CD4-positive, alpha-beta memory T cell (primary cell): ENCODE data around the gene EIF4E3. TPM values are rescaled to one million over a fixed set of nuclear protein-coding genes. Genes with fewer than 3 reads are reported as not detected.
A peak's percentile ranks its signal among the peaks of the same experiment; 100 is the strongest.

Experiments used
- CTCF ChIA-PET: fragments of 350-600 bp; sonication (Branson Sonifier 250); formaldehyde crosslinking; loops from one replicate; lab custom pipeline; 2021; ENCODE audit warnings: inconsistent platforms; ENCODE audit not compliant: partially characterized antibody; lab: Charles Lee
- POLR2A ChIA-PET: fragments of 350-600 bp; sonication (Branson Sonifier 250); formaldehyde crosslinking; loops from one replicate; lab custom pipeline; 2021; ENCODE audit not compliant: partially characterized antibody; lab: Charles Lee
- DNase-seq, 5 donors: peaks; one replicate each; pipeline versions ENCODE4 v3.0.0 to v3.0.0-alpha.2; 2020 to 2022; ENCODE audit warnings: mixed read lengths in 1 of 5
- H3K27ac ChIP-seq: one replicate; pipeline ENCODE4 v1.7.0; 2013; ENCODE audit warnings: low read depth, low read length
- H3K27me3 ChIP-seq: 2 replicates; pipeline ENCODE4 v1.7.0; 2013; ENCODE audit warnings: mild to moderate bottlenecking, low read length, moderate library complexity; ENCODE audit not compliant: insufficient read depth
- H3K36me3 ChIP-seq: 2 replicates; pipeline ENCODE4 v1.7.0; 2013; ENCODE audit warnings: mild to moderate bottlenecking, low read length, moderate library complexity; ENCODE audit not compliant: insufficient read depth
- H3K4me1 ChIP-seq: 2 replicates; pipeline ENCODE4 v1.7.0; 2013; ENCODE audit warnings: mild to moderate bottlenecking, low read length, moderate library complexity; ENCODE audit not compliant: insufficient read depth
- H3K4me3 ChIP-seq, 2 donors: one replicate each; pipeline ENCODE4 v1.7.0; 2013; ENCODE audit warnings: low read length in 2 of 2, mild to moderate bottlenecking in 1 of 2
- H3K9me3 ChIP-seq, 2 donors: one replicate each; pipeline ENCODE4 v1.7.0; 2013; ENCODE audit warnings: low read length in 2 of 2, control low read depth in 1 of 2; ENCODE audit not compliant: control insufficient read depth in 1 of 2
- H3K27ac Mint-ChIP-seq, 7 donors: one replicate each; pipeline ENCODE4 v1.8.0; 2020 to 2021; ENCODE audit warnings: mixed read lengths in 7 of 7, mild to moderate bottlenecking in 6 of 7, inconsistent platforms in 3 of 7, moderate library complexity in 3 of 7
- H3K27me3 Mint-ChIP-seq, 2 donors: one replicate each; pipeline ENCODE4 v1.8.0; 2020 to 2021; ENCODE audit warnings: mixed read lengths in 2 of 2
- H3K36me3 Mint-ChIP-seq, 2 donors: one replicate each; pipeline ENCODE4 v1.8.0; 2020 to 2021; ENCODE audit warnings: mixed read lengths in 2 of 2, inconsistent platforms in 1 of 2, mild to moderate bottlenecking in 1 of 2
- H3K4me1 Mint-ChIP-seq, 4 donors: one replicate each; pipeline ENCODE4 v1.8.0; 2020 to 2021; ENCODE audit warnings: mixed read lengths in 4 of 4, mild to moderate bottlenecking in 1 of 4
- H3K4me3 Mint-ChIP-seq, 8 donors: one replicate each; pipeline ENCODE4 v1.8.0; 2020 to 2021; ENCODE audit warnings: mixed read lengths in 8 of 8, mild to moderate bottlenecking in 7 of 8, moderate library complexity in 6 of 8, inconsistent platforms in 3 of 8
- H3K9me3 Mint-ChIP-seq, 8 donors: one replicate each; pipeline ENCODE4 v1.8.0; 2020 to 2021; ENCODE audit warnings: mixed read lengths in 8 of 8, mild to moderate bottlenecking in 5 of 8, inconsistent platforms in 3 of 8, moderate library complexity in 1 of 8
- intact Hi-C: fragments of 100-400 bp; cut with micrococcal nuclease; formaldehyde crosslinking; loops from one replicate; pipeline ENCODE4 v1.15.1; 2023
- polyA plus RNA-seq, 2 donors: library from polyadenylated mRNA; unstranded; fragments of 300-500 nt; fragmentation: Illumina TruSeq; gene quantifications; one replicate each; pipeline ENCODE4 v1.2.3, GENCODE V29; 2021
- total RNA-seq, 2 experiments: library from RNA; stranded (reverse); gene quantifications; one replicate each; pipeline ENCODE4 v1.2.3, GENCODE V29; 2021

The EIF4E3 gene
- total and polyA plus RNA-seq, 4 experiments from 2014 or later = 40.7 to 58.7 (median 53.3) TPM

DNA sequence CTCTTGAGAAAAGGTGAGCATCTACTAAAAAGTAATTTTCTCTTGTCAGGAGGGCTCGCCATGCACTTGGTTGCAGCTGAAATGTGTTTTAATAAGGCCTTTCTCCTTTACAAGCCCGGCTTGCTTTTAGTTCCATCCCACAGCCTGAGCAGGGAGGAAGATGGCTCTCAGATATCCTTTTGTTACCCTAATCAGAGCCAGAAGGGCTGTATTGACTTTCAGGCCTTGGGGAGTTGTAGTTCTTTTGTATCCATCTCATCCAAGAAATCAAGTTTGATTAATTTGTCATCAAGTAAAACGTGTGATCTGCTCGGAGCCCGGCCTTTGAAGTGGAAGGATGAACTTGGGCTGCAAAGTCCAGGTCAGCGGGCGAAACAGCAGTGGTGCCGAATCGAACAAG, 52.9 kb downstream of the EIF4E3 start:
- Mint-ChIP-seq H3K9me3 (peaks cover 0 to 4% (median 0%) of the 10 kb centered on the region in 8 donors), H3K27ac (no peak overlapping the region), H3K36me3 (peaks cover 28 to 49% of the 10 kb centered on the region in 2 donors), H3K4me3 (no peak overlapping the region), H3K4me1 (peaks cover 0 to 6% (median 3%) of the 10 kb centered on the region in 4 donors), H3K27me3 (no peaks in the 10 kb centered on the region)
- Histone ChIP-seq H3K9me3 (no peaks in the 10 kb centered on the region), H3K36me3 (peaks cover 4% of the 10 kb centered on the region), H3K4me1 (no peaks in the 10 kb centered on the region), H3K4me3 (no peak overlapping the region), H3K27me3 (no peaks in the 10 kb centered on the region), H3K27ac (no peak overlapping the region)
- POLR2A ChIA-PET = no interaction called here
- CTCF ChIA-PET = no interaction called here
- DNase-seq = no peak
- intact Hi-C loops = no loop called here

DNA sequence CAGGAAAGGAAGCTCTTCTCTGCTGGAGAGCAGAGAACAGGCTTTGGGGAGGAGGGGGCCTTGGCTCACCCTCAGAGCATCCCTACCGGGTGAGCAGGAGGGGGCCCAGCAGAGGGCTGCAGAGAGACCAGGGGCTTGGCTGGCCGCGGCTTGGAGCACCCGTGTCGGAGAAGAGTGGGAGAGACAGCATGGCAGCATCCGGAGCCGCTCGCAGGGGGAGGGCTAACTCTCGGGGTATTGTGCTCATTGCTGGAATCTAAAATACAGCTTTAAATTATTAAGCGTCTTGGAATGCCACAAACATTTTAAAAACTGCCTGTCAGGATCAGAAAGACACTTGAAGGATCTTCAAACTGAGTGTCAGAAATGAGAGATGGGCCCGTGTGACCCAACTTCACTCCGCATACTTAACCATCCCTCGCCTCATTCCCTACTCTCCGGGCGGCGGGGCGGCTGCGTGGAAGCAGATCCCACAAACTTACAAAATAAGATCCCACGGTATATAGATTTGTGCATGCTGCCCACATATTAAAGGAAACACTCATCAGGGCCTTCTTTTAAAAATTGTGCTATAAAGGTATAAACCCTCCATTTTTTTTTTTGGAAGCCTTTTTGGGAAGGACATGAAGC, 53.9 kb downstream of the EIF4E3 start:
- intact Hi-C loops = no loop called here
- no peak overlapping the region for H3K27ac ChIP-seq
- H3K4me3 ChIP-seq = no peak overlapping the region
- Mint-ChIP-seq H3K36me3 (peaks cover 31 to 47% of the 10 kb centered on the region in 2 donors), H3K27me3 (no peaks in the 10 kb centered on the region), H3K27ac (no peak overlapping the region), H3K9me3 (peaks cover 0 to 11% (median under 1%) of the 10 kb centered on the region in 8 donors), H3K4me3 (no peak overlapping the region), H3K4me1 (peaks cover 0 to 10% (median 3%) of the 10 kb centered on the region in 4 donors)
- no peaks in the 10 kb centered on the region for H3K4me1 ChIP-seq
- no peaks in the 10 kb centered on the region for H3K27me3 ChIP-seq
- ChIA-PET CTCF (no interaction called here), POLR2A (no interaction called here)
- no peak for DNase-seq
- peaks cover 4% of the 10 kb centered on the region for H3K36me3 ChIP-seq
- H3K9me3 ChIP-seq = no peaks in the 10 kb centered on the region

DNA sequence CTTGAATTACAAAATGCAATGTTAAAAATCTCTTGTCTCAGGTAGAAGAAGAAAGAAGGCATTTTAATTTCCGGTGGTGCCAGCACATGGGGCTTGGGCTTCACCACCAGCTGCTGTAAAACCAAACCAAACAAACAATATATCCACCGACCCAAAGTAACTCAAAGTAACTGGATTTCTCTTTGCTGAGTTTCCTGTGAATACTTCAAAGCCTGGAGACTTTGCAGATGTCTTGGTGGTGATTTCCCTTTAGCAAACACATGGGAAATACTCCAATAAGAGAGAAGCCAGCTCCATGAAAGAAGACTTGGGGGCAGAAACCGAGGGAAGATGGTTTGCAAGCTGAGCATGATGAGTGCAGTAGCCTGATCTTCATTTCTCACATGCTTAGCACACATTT, 62.6 kb downstream of the EIF4E3 start:
- H3K27me3 ChIP-seq = no peaks in the 10 kb centered on the region
- H3K9me3 Mint-ChIP-seq = peaks cover 0 to 20% (median 10%) of the 10 kb centered on the region in 8 donors
- peaks cover 50 to 54% of the 10 kb centered on the region in 2 donors for H3K36me3 Mint-ChIP-seq
- H3K4me3 ChIP-seq = no peak overlapping the region
- no peaks in the 10 kb centered on the region for H3K36me3 ChIP-seq
- H3K9me3 ChIP-seq = no peaks in the 10 kb centered on the region
- intact Hi-C loops = no loop called here
- peak overlapping the region in 5 of 7 donors; percentile 3 to 64 (median 13) for H3K27ac Mint-ChIP-seq
- H3K27me3 Mint-ChIP-seq = no peaks in the 10 kb centered on the region
- H3K27ac ChIP-seq = no peak overlapping the region
- ChIA-PET POLR2A (no interaction called here), CTCF (interaction anchor here (0.9 kb wide), 1 partner anchor 49 kb away, joined by 3 read pairs; no protein-coding TSS in a partner anchor)
- peak in 1 of 5 donors; percentile 19 for DNase-seq
- peak overlapping the region in 2 of 8 donors; percentile 8 to 31 for H3K4me3 Mint-ChIP-seq
- H3K4me1 Mint-ChIP-seq = peaks cover 8 to 38% (median 17%) of the 10 kb centered on the region in 4 donors
- peaks cover 8% of the 10 kb centered on the region for H3K4me1 ChIP-seq

DNA sequence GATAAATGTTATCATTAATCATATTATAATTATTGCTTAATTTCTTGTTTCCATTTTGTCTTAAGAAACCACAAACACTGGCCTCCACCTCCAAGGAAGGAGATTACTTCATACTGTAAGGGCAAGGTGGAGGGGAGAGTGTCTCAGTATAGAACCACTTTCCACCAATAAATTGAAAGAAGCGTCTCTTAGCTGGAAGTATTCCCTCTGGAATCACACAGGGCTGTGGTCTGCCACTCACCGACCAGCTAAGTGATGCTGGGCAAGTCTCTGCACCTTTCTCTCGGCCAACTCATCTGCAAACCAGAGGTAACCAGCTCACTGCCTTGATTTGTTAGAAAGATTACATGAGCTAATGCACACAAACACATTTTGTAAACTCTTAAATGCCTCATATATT, 63.1 kb downstream of the EIF4E3 start:
- Histone ChIP-seq H3K4me1 (peaks cover 8% of the 10 kb centered on the region), H3K4me3 (no peak overlapping the region), H3K27me3 (no peaks in the 10 kb centered on the region), H3K9me3 (no peaks in the 10 kb centered on the region), H3K27ac (no peak overlapping the region), H3K36me3 (no peaks in the 10 kb centered on the region)
- Mint-ChIP-seq H3K9me3 (peaks cover 0 to 15% (median 10%) of the 10 kb centered on the region in 8 donors), H3K27me3 (no peaks in the 10 kb centered on the region), H3K4me1 (peaks cover 8 to 33% (median 16%) of the 10 kb centered on the region in 4 donors), H3K36me3 (peaks cover 45 to 49% of the 10 kb centered on the region in 2 donors), H3K27ac (peak overlapping the region in 2 of 7 donors; percentile 8 to 64), H3K4me3 (peak overlapping the region in 1 of 8 donors; percentile 31)
- no peak for DNase-seq
- intact Hi-C loops = no loop called here
- ChIA-PET POLR2A (no interaction called here), CTCF (no interaction called here)

DNA sequence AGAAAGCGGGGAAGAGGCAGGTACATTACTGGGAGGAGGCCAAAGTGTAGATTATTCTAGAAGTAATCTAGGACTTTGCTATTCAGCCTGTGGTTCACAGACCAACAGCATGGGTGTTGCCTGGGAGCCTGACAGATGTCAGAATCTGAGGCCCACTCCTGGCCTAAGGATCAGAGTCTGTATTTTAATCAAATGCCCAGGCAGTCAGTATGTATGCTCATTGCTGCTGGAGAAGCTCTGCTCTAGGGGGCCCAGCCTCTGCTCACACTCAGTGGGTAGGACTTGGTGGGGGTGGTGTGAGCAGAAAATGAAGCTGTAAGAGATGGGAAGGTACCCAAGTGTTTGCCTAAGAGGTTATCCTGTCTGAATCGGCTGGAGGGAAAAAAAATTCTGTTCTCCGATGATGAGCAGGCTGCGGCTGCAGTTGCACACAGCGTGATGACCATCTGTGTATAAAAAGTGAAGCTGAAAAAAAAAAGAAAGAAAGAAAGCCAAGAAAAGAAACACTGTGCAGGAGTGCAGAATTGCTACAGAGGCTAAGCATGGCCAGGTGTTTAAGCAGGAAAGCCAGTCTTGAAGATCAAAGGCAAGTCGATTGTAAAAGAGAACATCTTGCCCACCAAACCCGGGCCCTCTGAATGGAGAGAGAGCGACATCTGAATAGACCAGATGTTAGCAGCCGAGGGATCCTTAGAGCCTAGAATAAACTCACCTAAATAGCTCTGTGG, 65.2 kb downstream of the EIF4E3 start:
- H3K9me3 Mint-ChIP-seq = no peaks in the 10 kb centered on the region
- intact Hi-C loops = no loop called here
- DNase-seq = no peak
- Histone ChIP-seq H3K36me3 (no peaks in the 10 kb centered on the region), H3K9me3 (no peaks in the 10 kb centered on the region), H3K27ac (no peak overlapping the region), H3K4me1 (peaks cover 8% of the 10 kb centered on the region), H3K4me3 (no peak overlapping the region), H3K27me3 (no peaks in the 10 kb centered on the region)
- ChIA-PET CTCF (no interaction called here), POLR2A (no interaction called here)
- H3K4me1 Mint-ChIP-seq = peaks cover 6 to 32% (median 14%) of the 10 kb centered on the region in 4 donors
- peaks cover 27 to 36% of the 10 kb centered on the region in 2 donors for H3K36me3 Mint-ChIP-seq
- H3K27ac Mint-ChIP-seq = peak overlapping the region in 1 of 7 donors; percentile 84
- no peaks in the 10 kb centered on the region for H3K27me3 Mint-ChIP-seq
- H3K4me3 Mint-ChIP-seq = no peak overlapping the region

DNA sequence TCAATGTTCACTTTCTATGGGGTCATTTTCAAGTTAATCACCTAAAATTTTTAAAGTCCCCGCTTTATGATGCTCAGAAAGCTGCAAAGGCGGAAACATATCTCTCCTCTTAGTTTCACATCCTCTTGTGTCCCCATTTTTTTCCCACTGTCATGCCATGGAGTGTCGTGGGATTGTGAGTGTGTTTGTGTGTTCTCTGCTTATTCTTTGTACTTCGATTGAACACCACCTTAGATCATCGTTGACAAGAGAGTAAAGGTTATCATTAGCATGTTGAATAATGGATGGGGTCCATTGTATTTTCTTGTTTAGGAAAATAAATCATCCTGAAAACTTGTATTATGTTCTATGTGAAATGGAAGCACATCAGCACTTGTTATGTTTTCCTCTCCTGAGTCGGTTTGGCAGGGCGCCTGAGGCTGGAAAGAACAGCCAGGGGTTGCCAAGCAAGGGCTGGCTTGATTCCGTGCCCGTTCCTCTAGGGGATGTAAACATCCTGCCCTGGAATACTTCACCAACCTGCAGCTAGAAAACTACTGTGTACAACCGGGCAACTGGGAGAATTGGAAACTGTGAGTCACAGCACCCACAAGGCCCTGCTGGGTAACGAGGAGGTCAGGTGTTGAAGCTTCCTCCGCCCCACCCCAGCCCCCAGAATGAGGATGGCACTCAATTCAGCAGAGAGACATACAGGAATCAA, 67.2 kb downstream of the EIF4E3 start:
- DNase-seq = no peak
- ChIA-PET CTCF (interaction anchor here (1.2 kb wide), 1 partner anchor 201 kb away, joined by 3 read pairs; no protein-coding TSS in a partner anchor), POLR2A (no interaction called here)
- Mint-ChIP-seq H3K36me3 (peaks cover 31 to 37% of the 10 kb centered on the region in 2 donors), H3K4me3 (no peak overlapping the region), H3K4me1 (peaks cover 9 to 24% (median 10%) of the 10 kb centered on the region in 4 donors), H3K9me3 (no peaks in the 10 kb centered on the region), H3K27me3 (no peaks in the 10 kb centered on the region), H3K27ac (no peak overlapping the region)
- Histone ChIP-seq H3K36me3 (no peaks in the 10 kb centered on the region), H3K27ac (no peak overlapping the region), H3K4me1 (peaks cover 4% of the 10 kb centered on the region), H3K4me3 (no peak overlapping the region), H3K27me3 (no peaks in the 10 kb centered on the region), H3K9me3 (no peaks in the 10 kb centered on the region)
- intact Hi-C loops = no loop called here

DNA sequence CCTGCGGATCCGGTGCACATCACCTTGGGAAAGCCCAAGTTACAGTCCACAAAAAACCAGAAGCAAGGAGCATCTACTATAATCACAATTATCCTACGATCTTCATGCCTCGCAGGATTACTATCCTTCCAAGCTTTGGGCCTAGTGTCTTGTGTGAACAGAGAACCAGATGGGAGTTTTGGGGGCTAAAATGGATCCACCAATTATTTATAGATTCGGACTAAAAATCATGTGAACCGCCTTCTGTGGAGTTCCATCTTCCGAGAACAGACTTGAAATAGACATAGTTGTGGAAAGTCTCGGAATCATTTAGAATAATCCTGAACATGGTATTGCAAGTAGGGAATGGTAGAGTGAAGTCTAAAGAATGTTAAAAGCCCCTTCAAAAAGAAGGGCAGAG, 70.1 kb downstream of the EIF4E3 start:
- Mint-ChIP-seq H3K4me3 (no peak overlapping the region), H3K36me3 (peaks cover 19 to 23% of the 10 kb centered on the region in 2 donors), H3K4me1 (peaks cover 0 to 10% (median 8%) of the 10 kb centered on the region in 4 donors), H3K9me3 (no peaks in the 10 kb centered on the region), H3K27ac (no peak overlapping the region), H3K27me3 (no peaks in the 10 kb centered on the region)
- H3K36me3 ChIP-seq = no peaks in the 10 kb centered on the region
- intact Hi-C loops = no loop called here
- no peaks in the 10 kb centered on the region for H3K27me3 ChIP-seq
- ChIA-PET CTCF (interaction anchor here (1.4 kb wide), 1 partner anchor 1104 kb away, joined by 6 read pairs; no protein-coding TSS in a partner anchor), POLR2A (no interaction called here)
- no peak for DNase-seq
- H3K4me3 ChIP-seq = no peak overlapping the region
- no peaks in the 10 kb centered on the region for H3K9me3 ChIP-seq
- no peak overlapping the region for H3K27ac ChIP-seq
- no peaks in the 10 kb centered on the region for H3K4me1 ChIP-seq
